ENCODE results near the gene CLIP4.

The CLIP4 gene

DNA sequence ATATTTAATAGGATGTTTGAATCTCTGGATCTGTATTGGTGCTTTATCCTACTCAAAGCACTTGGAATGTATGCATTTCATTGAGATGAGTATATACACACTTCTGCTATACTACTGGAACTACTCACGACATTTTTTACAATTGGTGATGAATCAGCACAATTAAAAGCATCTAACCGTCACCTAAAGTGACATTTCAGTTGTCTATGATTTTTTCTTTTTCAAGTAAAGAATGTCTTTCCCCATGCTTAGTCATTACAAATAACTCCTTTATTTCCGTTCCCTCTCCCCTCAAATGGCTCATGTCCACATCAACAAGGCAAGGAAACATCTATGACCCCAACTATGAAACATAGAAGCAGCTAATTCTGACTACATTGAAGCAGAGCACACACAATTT, 77.3 kb downstream of the CLIP4 start:
- DNase-seq = no peak

DNA sequence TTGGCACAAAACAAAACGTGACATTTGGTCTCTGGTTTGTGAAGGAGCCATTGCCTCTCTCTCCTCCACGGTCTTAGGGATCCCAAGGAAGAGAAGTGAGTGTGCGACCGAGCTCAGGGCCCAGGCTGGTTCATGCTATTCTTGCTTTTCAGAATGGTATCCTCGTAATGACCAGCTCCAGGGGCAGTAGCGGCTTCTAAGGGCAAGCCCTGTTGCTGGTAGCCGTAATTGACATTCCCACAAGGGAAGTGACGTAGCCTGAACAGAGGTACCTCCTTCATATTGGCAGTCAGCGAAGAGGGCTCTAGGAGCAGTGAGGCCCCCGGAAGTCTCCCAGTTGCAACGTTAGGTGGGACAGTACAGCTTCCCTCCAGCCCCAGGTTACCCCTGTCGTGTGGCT, 77.9 kb downstream of the CLIP4 start:
- no peak for DNase-seq

DNA sequence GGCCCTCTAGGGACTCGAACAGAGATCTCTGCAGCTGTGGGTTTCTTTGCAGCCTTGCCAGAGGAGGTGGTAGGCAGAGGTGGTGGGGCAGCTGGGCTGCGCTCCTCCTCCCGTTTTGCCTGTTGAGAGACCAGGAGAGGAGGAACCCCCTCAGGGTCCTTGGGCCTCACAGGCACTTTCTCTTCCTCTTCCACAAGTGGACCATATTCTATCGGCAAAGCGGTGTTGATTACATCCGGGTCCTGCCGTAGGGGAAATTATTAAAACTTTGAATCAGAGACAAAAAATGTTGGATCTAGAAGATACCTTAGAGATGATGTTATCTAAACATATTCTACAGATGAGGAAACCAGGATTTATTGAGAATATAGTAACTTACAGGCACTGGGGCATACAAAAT, 78.5 kb downstream of the CLIP4 start:
- no peak for DNase-seq

DNA sequence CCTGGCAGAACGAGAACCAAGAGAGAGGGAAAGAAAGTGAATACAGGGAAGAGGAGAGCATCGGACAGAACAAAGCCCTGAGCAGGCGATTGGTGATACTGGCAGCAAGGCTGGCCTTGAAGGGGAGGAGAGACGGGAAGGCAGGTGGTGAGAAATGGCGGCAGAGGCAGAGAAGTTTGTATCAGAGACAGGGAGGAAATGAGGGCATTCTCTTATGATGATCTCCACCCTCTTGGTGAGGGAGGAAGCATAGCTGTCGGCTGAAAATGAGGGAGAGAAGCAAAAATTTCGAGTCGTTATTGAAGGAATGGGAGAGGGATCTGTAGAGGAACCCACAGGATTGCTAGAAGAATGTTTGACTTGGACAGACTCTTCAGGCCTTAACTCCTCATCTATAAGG, 80.6 kb downstream of the CLIP4 start:
- DNase-seq = no peak

DNA sequence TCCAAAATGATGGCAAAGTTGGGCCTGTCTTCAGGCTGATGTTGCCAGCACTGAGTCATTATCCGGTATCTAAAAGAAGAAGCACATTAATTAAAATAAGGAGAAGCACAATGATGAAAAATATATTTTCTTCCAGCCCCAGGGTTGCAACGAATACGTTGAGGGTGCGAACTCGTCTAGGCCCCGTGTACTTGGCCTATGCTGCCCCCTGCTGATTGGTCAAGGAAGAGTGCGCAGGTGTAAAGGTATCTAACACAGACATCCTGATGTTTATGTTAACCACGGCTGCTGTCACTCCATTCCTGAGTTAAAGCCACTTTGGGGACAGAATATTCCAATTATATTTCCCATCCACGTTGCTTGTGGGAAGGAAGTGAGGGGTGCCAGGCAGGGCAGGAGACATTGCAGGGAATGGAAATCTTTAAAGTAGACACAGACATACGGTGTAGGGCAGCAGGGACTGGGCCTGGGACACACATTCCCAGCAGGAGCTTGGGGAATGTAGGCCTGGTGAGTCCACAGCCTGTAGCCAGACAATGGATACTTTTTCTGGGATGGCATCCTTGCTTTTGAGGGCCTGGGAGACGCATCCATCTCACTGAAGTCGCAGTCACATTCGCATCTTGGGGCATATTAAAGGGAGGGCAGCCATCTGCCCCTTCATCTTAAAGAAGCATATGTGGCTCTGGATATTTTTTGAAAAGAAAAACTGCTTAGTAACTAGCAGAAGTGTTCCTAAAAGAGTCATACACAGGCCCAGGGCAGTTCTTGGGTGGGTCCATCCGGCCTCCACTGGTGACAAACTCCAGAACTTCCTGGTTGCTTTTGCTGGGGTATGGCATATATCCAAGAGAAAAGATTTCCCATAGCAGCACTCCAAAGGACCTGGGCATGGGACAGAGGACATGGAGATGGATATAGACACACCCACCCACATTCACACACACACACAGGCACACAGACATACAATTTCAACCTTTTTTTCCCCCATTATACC, 81.9 kb downstream of the CLIP4 start:
- DNase-seq = no peak

DNA sequence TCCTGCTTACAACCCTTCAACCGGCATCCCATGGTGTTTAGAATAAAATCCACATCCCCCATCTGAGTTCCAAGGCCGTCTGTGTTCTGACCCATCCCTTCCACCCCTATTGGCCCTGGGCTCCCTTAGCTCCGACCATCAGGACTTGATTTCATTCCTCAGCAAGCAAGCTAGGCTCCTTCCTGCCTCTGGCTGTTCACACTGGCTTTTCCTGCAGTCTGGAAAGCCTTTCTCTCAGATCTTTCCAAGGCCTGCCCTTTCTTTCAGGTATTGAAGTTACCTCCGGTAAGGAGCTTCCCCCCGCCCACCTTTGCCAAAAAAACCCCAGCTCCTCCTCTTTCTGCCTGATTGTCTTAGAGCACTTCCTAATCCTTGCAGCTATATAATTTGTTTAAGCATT, 86.8 kb downstream of the CLIP4 start:
- DNase-seq = no peak

DNA sequence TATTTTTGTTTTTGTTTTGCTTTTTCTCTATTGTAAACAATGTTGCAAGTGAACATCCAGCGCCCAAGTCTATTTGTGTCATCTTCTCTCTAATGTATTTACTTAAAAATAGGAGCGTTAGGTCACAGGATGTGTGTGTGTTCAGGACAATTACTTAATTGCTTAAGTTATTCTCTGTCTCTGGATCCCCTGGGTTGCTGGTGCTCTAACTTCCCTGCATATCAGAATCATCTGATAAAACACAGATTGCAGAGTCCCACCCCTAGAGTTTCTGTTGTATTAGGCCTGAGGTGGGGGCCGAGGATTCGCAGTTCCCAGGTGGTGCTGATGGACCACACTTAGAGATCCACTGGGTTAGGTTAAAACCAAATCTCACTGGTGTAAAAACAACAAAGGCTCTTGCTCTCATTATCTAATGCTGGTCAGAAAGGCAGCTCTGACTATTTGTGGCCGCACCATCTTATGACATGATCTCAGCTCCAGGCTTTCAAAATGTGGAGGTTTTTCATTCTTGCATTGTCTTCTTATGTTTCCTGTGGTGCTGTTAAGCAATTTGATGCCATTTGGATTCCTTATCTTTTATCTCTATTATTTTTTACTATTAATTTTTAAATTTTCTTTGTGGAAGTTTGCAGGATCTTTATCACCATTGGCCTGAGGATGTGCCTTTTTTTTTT, 87.7 kb downstream of the CLIP4 start:
- DNase-seq = no peak

DNA sequence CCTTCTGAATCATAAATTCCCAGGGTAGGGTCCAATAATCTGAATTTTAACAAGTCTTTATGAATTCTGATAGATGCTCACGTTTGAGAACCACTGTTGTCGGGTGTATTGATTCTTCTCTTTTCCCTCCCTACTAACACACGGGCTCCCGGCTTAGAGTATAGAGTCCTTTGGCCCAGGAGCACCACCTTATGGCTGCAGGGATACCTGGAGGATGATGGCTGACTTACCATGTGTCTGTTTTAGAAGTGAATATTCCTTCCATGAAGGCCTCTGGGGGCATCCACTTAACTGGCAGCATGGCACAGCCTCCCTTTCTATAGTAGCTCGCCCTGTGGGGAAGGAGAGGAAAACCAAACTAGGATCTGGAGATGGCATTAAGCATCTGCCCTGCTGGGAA, 91.7 kb downstream of the CLIP4 start:
- no peak for DNase-seq

DNA sequence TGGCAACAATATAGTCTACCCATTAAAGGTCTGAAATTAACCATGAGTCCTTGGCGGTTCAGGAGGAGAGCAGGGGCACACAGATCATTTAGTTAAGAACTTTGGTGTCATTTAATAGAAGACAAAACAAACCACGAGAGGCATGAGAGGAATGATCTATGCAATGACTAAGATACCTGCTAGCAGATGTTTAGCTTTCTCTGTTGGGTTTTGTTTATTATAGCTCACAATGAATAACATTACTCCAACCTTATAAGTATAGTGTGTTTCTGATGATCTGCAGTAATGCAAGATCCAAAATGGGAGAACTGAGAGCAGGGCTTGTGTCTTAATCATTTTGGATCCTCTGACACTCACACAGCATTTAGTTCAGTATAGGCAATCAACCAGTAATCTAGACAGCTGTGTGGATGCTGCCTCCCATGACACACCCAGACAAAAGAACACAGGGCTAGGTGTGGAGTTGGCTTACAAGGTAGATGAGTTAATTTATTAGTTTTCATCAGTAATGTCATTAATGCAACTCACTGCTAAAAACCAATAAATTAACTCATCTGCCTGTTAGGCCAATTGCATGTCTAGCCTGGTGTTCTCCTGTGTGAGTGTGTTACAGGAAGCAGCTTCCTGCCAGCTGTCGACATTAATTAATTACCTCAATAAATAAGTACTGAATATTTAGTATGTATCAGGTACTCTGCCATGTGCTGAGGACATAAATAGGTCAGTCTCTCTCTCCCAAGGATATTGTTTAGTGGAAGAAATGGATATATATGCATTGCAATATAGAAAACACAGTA, 92.3 kb downstream of the CLIP4 start:
- no peak for DNase-seq

DNA sequence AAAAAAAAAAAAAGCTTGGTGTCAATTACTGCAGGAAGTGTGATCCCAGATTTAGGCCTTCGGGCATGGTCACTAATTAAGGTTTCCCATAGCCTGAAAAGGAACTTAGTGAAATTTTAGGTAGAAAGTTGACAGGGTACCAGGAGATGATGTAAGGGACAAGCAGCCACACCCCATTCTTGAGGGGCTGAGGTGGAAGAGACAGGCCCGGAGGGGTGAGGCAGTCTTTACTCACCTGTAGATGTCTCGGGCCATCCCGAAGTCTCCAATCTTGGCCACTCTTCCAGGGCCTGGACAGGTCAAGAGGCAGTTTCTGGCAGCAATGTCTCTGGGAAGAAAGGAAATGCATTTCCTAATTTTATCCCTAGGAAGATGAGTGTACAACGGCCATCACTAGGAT, 94.3 kb downstream of the CLIP4 start:
- DNase-seq = no peak

DNA sequence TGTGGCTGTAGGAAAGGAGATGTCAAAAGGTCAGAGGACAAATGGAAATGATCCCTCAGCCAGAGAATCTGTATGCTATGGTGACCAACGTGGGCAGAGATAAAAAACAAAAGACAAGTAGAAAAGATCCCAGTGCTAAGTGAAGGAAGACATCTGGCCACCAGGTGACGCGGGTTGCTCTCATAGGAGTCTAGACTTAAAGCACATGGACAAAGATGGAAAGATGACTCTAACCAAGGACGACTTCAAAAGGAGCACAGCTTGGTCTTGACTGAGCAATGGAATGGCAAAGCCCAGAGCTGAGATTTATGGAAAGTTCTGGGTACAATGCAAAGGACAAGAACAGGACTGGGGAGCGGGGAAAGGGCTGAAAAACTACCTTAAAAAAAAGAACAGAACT, 96.8 kb downstream of the CLIP4 start:
- no peak for DNase-seq

DNA sequence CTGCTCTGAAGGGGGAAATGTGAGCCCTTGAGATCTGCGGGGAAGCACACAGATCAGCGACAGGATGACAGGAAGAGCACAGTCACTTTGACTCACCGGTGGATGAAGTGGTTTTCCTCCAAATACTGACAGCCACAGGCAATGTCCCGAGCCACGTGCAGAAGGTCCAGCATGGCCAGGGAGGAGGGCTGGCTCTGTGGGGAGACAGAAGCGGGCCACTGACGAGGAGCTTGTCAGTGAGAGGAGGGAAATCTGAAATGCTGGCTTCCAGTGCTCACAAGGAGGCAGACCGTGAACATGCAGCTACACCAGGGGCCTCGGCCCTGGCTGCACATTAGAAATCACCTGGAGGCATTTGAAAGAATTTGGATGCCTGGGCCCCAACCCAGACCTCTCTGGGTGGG, 98.7 kb downstream of the CLIP4 start:
- no peak for DNase-seq

DNA sequence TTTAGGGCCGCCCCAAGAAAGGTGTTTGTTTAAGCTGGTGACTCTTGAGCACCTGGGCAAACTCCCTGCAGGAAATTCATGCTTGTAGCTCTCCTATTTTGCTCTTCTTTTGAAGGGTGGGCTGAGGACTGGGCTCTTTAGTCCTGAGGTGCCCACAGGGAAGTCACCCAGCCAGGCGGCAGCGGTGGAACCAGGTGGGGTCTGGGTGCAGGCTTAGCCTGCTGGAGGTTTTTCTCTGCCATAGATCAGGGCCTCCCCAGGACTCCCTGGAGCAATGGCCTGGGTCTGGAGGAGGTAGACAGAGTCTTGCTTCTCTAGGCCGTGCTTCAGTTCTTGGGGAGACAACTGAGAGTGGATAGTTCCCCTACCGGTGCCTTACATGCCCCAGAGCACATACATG, 99.9 kb downstream of the CLIP4 start:
- no peak for DNase-seq

DNA sequence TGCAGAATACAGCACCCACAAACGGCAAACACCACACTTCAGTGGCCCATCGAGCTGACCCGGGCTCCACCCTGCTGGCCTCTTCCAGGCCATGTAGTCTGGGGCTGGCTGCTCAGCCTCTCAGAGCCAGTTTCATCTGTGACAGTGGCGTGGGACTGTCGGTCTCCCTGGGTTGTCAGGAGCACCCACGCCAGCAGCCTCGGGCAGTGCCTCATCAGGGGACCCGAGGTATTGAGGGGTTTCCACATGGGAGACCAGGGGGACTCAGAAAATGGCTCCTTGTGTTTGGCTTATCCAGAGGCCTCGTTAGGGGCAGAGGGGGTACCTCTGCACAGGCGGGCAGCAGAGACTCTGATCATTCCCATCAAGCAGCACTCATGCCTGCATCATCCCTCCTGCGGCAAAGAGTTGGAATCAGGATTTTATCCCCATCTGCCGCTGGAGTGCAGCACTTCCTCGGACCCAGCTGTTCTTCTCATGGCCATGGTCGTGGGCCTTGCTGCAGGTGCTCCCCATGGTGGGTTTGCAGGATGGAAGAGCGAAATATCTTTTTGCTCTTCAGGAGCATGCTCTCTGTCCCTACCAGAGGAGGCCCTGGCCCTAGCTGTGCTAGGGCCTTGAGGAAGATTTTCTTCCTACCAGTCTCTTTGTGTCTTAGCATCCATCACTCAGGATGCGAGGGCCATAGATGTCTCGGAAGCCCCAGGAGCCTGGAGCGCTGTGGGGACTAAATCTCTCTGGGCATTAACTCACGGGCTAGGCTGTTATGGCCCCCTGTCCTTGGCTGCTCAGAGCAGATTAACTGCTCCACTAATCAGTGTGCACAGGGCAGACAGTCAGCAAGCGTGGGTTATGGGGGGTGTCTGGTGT, 100.8 kb downstream of the CLIP4 start:
- no peak for DNase-seq

DNA sequence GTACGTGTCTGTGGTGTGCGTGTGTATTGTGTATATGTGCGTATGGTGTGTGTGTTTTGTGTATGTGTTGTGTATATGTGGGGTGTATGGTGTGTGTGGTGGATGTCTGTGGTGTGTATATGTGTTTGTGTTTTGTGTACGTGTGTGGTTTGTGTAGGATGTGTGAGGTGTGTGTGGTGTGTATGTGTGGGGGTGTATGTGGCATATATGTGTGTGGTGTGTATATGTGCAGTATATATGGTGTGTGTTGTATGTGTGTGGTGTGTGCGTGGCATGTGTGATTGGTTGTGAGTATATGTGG, 101.3 kb downstream of the CLIP4 start:
- no peak for DNase-seq

DNA sequence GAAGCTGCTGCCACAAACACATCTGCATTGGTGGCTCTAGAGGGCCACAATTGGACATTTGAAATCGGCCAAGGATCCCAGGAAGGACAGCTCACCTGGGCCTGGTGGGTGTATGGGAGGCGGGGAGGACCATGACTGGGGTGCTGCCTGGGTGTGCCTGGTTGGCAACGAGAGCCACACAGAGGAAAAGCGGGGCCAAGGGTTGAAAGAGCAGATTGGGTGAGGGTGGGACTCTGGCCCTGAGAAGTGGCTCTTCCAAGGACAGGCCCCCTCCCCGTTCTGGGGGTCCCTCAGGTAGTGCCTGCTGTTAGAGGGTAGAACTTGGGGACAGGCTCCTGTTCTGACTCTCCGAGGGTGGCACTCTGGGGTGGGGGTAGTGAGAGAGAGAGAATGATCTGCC, 102.9 kb downstream of the CLIP4 start:
- no peak for DNase-seq

DNA sequence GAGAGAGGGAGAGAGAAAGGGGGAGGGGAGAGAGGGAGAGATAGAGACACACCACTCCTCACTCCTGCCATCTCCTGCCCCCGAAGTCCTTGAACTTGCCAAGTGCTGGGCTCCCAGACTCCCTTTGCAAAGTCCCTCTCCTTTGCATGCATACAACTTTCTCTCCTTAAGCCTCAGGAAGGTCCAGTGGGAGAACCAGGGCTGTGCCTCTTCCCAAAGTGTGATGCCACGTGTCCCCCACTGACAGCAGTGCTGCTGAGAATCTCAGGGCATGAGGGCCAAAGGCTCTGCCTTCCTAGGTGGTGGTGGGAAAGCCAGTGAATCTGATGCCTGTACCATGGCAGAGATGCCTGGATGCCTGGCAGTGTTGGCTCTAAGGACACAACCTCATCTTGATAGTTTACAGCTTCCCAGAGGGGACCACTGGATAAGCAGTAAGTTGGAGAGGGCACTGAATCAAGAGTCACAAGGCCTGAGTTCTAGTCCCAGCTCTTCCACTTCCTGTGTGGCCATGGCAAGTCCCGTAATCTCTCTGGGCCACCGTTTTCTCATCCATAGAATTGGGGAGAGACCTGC, 103.4 kb downstream of the CLIP4 start:
- DNase-seq = no peak

DNA sequence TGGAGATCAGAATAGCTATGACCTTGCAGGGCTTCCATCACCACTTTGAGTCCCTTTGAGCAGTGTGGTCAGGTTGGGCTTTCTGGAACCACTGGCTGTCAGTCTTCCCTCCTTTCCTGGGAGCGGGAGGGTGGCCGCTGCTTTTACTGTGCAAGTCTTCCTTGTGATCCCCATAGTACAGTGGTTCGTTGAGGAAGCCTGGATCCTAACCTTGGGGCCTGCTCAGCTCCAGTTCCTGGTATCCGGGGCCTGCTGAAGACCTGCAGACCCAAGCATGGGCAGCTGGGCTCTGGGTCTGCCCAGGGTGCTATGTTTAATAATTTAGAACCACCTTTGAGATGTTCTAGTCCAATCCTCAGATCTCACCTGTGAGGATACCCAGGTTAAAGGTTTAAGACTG, 104.2 kb downstream of the CLIP4 start:
- DNase-seq = no peak

DNA sequence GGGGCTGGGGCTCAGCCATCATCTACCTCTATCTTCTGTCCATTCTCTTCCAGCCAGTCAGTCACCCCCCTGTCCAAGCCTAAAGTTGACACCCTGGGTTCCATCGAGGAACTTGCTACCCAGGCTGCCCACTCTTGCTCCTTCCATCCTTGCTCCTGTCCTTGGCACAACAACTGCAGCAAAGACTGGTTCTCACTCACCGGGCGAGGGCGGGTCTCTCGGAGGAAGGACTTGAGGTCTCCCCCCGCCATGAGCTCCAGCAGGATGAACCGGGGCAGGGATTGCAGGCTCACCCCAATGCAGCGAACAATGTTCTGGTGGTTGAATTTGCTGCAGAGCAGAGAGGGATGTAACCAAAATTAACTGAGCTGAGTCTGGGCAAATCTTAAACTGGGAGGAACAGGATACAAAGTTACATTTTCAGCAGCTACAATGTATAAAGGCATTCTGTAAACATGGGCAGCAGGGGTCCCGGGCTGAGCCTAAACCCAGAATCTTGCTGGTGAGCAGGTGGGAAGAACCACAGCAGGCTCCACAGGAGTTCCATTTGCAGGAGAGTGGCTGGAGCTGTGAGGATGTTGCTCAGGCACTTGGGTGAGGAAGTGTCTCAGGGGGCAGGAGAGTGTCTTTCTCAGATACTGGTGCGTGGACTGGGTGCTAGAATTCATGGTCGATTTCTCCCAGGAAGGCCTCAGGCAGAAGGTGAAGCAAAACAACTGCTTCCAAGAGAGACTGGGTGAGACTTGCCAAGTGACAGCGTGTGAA, 105.5 kb downstream of the CLIP4 start:
- DNase-seq = no peak

DNA sequence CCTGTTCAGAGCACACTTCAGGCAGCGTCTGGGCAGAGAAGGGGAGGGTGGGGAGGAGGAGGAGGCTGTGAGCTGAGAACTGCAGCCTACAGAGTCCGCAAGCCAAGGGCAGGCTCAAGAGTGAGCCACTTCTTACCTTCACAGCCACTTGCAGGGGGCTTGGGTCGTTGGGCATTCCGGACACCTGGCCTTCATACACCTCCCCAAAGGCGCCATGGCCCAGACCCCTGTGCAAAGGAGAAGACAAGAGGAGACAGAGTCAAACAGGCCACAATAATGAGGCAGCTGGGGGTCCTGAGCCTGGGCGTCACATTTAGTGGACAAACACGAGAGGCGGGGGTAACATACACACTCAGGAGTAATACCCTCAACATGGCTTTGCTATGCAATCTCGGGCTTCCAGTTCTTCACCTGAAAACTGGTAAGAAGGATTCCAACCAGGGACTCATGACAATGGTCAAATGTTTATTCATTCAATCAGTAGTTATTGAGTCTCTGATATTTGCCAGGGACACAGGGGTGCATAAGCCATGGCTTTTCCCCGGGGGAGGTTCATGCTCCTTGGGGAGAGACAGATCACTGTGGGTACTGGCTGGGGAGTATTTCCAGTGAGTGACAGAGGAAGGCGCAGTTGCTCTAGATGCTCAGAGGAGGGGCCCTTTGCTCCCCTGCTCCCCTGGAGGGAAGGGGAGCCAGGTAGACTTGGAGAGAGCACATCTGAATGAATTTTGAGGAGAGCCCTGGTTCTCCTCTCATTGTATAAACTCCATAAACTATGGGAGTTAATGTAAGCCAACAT, 107.4 kb downstream of the CLIP4 start:
- no peak for DNase-seq

DNA sequence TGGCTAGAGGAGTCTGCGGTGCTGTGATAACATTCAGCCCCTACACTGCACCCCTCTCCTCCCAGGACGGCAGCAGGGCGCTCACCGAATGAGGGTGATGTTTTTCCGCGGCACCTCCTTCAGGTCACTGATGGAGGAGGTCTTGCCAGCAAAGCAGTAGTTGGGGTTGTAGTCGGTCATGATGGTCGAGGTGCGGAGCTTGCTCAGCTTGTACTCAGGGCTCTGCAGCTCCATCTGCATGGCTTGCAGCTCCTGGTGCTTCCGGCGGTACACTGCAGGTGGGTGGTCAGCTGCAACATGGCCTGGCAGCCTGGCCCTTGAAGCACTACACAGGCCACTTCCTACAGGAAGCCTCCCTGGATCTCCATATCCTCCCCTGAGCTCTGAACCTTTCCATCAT, 108.0 kb downstream of the CLIP4 start:
- DNase-seq = no peak
